Neural cell (in vitro differentiated cells): ENCODE data around the gene YEATS4.

Source experiments
- CTCF ChIP-seq: fragments of 450-650 bp; IDR thresholded peaks from 2 replicates; pipeline ENCODE4 v1.5.1; 2014; ENCODE audit warnings: antibody characterized with exemption, mild to moderate bottlenecking, moderate library complexity; ENCODE audit not compliant: poor library complexity, severe bottlenecking
- EP300 ChIP-seq: fragments of 450-650 bp; conservative IDR thresholded peaks from 2 replicates; pipeline ENCODE4 v1.6.1; 2014; ENCODE audit warnings: antibody characterized with exemption, mild to moderate bottlenecking, moderate library complexity; ENCODE audit not compliant: poor library complexity, severe bottlenecking
- EZH2 ChIP-seq: fragments of 200-600, 300-800 bp; shearing (Covaris generic), sonication (generic); IDR thresholded peaks from 2 replicates; pipeline ENCODE4 v1.6.1; 2014; ENCODE audit warnings: antibody characterized with exemption, low read length, borderline replicate concordance, mild to moderate bottlenecking; ENCODE audit not compliant: insufficient read depth, poor library complexity, severe bottlenecking
- MXI1 ChIP-seq: fragments of 450-650 bp; conservative IDR thresholded peaks from 2 replicates; pipeline ENCODE4 v1.6.1; 2014; ENCODE audit warnings: antibody characterized with exemption, mild to moderate bottlenecking; ENCODE audit not compliant: poor library complexity, severe bottlenecking
- POLR2AphosphoS5 ChIP-seq: IDR thresholded peaks from 2 replicates; pipeline ENCODE4 v1.6.1; 2012
- RAD21 ChIP-seq: fragments of 450-650 bp; conservative IDR thresholded peaks from 2 replicates; pipeline ENCODE4 v1.6.1; 2014; ENCODE audit warnings: antibody characterized with exemption, mild to moderate bottlenecking, moderate library complexity
- REST ChIP-seq: IDR thresholded peaks from 2 replicates; pipeline ENCODE4 v1.6.1; 2012; ENCODE audit warnings: borderline replicate concordance
- TAF1 ChIP-seq: IDR thresholded peaks from 2 replicates; pipeline ENCODE4 v1.6.1; 2012; ENCODE audit warnings: low read depth

- peak; percentile 68 for TF ChIP-seq REST
- no peak for TF ChIP-seq CTCF
- peak; percentile 95 for TF ChIP-seq MXI1
- peak; percentile 92 for TF ChIP-seq POLR2AphosphoS5
- TF ChIP-seq EZH2 = no peak
- TF ChIP-seq RAD21 = peak; percentile 16
- no peak for TF ChIP-seq TAF1
- no peak for TF ChIP-seq EP300
Observed at GRCh38 chr12:69359531-69360347, at the start of gene YEATS4.
